Measurements from ENCODE around the gene ADORA2B. TPM values are rescaled to one million over a fixed set of nuclear protein-coding genes. Genes with fewer than 3 reads are reported as not detected.
A peak's percentile ranks its signal among the peaks of the same experiment; 100 is the strongest.

ADORA2B gene
- total and polyA plus RNA-seq, 3 donors from 2014 or later: 1.6 to 2.5 (median 2.3) TPM

GRCh38 chr17:15996322-15996721 lies 51.4 kb downstream of the ADORA2B start:
- no peak for TF ChIP-seq POLR2A (IDR thresholded peaks at IDR 0.05)
- TF ChIP-seq CTCF (IDR thresholded peaks at IDR 0.05): no peak
- H3K27ac ChIP-seq: no peak overlapping the region
- H3K4me3 ChIP-seq: no peak overlapping the region
- intact Hi-C loops (cut with DNase I; ENCODE audit: low total_unique reads): no loop called here
- H3K36me3 ChIP-seq (ENCODE audit: low read depth, missing control alignments): no peaks in the 10 kb centered on the region
- no peaks in the 10 kb centered on the region for H3K9me3 ChIP-seq
- no peak for DNase-seq
- 74 to 75% methylated on average over 6 of the region's 6 CpGs for WGBS, 2 donors
- H3K4me1 ChIP-seq: peaks cover 6% of the 10 kb centered on the region
- H3K27me3 ChIP-seq: no peaks in the 10 kb centered on the region

GRCh38 chr17:15998031-15998562 lies 53.2 kb downstream of the ADORA2B start:
- Histone ChIP-seq H3K4me3 (no peak overlapping the region), H3K27me3 (no peaks in the 10 kb centered on the region), H3K9me3 (no peaks in the 10 kb centered on the region), H3K36me3 (ENCODE audit: low read depth, missing control alignments) (no peaks in the 10 kb centered on the region), H3K27ac (no peak overlapping the region), H3K4me1 (peaks cover 6% of the 10 kb centered on the region)
- no peak for DNase-seq
- WGBS, 2 donors: 74 to 80% methylated on average over 4 of the region's 4 CpGs
- TF ChIP-seq POLR2A (IDR thresholded peaks at IDR 0.05) (no peak), CTCF (IDR thresholded peaks at IDR 0.05) (no peak)
- intact Hi-C loops (cut with DNase I; ENCODE audit: low total_unique reads): no loop called here

GRCh38 chr17:15999141-15999973 lies 54.4 kb downstream of the ADORA2B start, which contains the start of the genes TTC19 and ZSWIM7:
TSS of gene TTC19 (plus strand) at chr17:15999824. CDS start at chr17:15999849, 25 bp downstream.
TSS of gene ZSWIM7 (minus strand) at chr17:15999704. CDS start at chr17:15999594, 110 bp downstream.
- peak within 1 kb of the TSS; percentile 86 to 96 for H3K27ac ChIP-seq
- peaks cover 6% of the 10 kb centered on the region for H3K4me1 ChIP-seq
- peak; percentile 98 for DNase-seq
- TF ChIP-seq CTCF (IDR thresholded peaks at IDR 0.05) (peak in 1 of 3 experiments; percentile 18), POLR2A (IDR thresholded peaks at IDR 0.05) (peak; percentile 27)
- no peaks in the 10 kb centered on the region for H3K27me3 ChIP-seq
- H3K36me3 ChIP-seq (ENCODE audit: low read depth, missing control alignments): no peaks in the 10 kb centered on the region
- H3K9me3 ChIP-seq: no peaks in the 10 kb centered on the region
- intact Hi-C loops (cut with DNase I; ENCODE audit: low total_unique reads): no loop called here
- 0 to 1% methylated on average over 50 to 58 of the region's 91 CpGs for WGBS, 2 donors
- H3K4me3 ChIP-seq: peak within 1 kb of the TSS; percentile 72 to 85

- intact Hi-C loops (cut with DNase I; ENCODE audit: low total_unique reads): no loop called here
- Histone ChIP-seq H3K4me3 (peak overlapping the region; percentile 72 to 85), H3K27ac (peak overlapping the region; percentile 86 to 96), H3K4me1 (peaks cover 6% of the 10 kb centered on the region), H3K9me3 (no peaks in the 10 kb centered on the region), H3K36me3 (ENCODE audit: low read depth, missing control alignments) (no peaks in the 10 kb centered on the region), H3K27me3 (no peaks in the 10 kb centered on the region)
- no peak for TF ChIP-seq CTCF (IDR thresholded peaks at IDR 0.05)
- no peak for TF ChIP-seq POLR2A (IDR thresholded peaks at IDR 0.05)
- DNase-seq: peak; percentile 37
- WGBS, 2 donors: 1 to 3% methylated on average over 26 to 55 of the region's 64 CpGs
Measured at GRCh38 chr17:15999974-16000827, 55.3 kb downstream of the ADORA2B start.
